HG03039 (cell line): ENCODE measurements around the gene KCNJ3.

ENCODE experiments used
- ATAC-seq: cut with Tn5 transposase; IDR thresholded peaks from one replicate; pipeline ENCODE4 v1.9.1; 2021; ENCODE audit warnings: mild to moderate bottlenecking, moderate library complexity; ENCODE audit not compliant: unreplicated experiment

KCNJ3 gene

DNA sequence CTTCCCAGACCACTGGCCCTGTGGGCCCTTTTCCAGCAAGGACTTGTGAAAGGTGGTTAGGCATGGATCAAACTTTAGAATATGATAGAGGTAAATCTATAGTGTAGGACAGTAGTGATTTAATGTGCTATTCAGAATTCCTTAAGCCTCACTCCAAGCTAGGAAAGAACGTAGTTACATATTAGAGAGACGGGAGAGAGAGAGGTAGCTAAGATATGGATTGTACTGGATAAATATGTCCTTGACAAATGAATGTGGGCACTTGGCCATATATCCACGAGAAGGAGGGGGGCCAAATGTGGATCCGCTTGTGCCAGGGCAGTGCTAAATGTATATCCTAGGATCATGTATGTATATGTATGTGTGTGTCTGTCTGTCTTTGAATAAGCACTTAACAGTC lies 6.5 kb downstream of the KCNJ3 start:
- ATAC-seq: no peak

DNA sequence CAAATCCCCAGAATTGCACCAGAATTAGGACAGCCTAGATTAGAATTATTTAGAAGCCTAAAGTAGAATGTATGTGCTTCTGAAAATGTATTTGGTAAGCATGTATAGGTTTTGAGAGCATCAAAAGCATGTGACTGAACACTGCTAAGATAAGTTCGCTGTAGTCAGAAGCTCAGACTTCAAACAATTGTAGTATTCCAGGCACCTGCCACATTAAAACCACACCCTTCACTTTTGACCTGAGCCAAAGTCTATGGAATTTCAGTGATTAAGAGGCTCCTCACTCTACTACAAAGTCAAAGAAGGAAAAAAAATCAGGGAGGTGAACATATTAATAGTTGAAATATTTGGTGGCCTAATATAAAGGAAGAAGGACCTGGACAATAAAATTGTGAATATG lies 8.2 kb downstream of the KCNJ3 start:
- ATAC-seq: no peak

DNA sequence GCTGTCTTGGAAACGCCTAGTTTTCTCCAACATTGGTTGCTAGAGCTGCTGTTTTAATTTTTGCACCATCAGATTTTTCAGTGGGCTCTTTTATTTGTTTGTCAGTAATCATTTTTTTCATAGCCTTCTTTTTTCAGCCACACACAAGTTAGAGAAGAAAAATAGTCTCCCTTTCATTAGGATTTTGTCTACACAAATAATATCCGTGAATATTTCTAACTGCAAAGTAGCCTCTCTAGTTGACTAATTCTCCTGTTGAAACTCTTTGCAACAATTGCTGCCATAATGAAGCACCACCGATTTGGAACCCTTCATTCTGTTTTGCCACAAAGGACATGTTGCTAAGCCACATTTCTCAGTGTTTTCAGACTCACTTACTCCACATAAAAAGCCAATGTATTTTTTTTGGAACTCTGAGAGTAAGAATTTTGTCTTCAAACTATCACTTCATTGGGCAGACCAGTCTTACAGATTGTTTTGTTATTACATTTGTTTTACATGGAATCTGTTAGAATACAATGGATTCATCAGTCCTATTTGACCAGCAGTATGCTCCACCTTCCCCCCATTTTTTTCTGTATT lies 9.6 kb downstream of the KCNJ3 start:
- no peak for ATAC-seq

DNA sequence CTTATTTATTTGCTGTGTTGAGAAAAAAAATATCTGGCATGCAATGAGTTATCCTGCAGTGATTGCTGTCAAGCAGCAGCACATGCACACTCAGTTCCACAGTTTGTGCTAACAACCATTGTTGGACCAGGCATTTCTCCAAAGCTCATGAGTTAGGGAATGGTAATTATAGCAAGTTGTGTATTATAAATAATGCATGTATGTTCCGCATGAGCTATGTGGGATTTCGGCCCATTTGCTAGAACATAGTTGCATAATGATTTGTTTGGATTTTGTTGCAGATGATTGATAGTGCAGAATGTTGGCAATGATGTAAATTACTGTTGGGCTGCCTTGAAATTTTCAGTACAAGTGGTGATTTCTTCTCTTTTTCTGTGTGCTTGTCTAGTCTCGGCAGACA lies 10.7 kb downstream of the KCNJ3 start:
- no peak for ATAC-seq

DNA sequence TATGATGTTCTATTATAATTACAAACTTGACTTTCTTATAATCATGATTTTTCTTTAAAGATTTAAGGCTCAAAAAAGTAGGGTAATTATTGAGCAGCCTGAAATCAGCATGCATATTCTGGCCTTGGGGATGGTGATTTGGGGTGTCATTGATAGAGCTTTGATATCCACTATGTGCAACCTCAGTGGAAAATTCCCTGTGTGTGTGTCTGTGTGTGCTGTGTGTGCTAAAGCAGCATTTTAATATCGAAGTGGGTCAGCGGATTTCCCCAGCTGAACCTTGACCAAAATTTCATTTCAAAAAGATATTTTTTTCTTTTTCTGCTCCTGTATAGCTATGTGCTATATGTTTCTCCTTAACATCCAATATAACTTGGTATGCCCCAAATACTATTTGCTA lies 11.6 kb downstream of the KCNJ3 start:
- ATAC-seq: no peak

DNA sequence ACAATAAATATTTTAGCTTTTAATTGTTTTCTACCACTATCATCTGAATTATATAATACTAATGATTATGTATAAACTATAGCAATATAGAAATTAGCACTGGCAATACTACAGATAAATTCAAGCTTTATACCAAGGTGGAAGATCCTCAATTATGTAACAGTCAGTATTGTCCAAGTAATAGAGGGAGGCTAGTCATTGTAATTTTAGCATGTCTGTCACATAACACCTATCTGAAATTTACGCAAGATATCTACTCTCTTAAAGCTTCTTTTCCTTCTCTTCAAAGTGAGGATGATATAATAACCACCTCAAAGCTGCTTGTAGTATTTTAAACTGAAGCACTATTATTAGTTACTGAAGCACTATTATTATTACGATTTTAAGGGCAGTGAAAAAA lies 12.2 kb downstream of the KCNJ3 start:
- no peak for ATAC-seq

DNA sequence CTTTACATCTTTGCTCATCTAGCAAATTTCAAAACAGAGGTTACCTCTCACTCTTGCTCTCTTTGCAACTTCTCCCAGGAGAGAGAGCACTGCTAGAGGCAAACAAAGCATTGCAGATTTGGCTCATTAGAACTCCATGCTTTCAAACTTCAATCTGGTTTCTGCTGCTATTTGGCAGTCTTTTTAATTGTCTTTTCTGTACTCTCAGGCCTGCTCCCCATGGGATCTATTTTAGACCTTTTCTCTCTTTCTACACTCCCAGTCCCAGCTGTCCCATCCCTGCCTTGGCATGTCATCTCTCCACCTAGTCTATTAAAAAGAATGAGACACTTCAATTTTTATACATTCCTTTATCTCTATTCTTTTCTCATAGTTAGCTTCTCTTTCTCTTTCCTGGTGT lies 15.2 kb downstream of the KCNJ3 start:
- ATAC-seq: no peak

DNA sequence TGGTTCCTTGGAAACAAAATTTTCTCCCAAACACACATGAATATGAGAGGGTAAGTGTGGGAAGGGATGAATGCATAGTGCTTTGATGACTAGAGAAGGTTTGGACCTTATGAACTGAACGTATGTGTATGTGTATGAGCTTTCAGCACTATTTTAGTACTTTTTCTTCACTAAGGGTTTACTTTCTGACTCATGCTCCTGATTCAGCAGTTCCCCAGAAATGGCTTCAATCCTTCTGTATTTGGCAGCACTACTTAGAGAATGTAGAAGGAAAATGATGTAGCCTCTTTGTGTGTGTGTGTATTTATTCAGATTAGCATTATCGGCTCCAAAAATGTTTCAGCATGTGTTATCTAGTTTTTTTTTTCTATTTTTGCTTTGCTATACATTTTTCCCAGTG lies 22.2 kb downstream of the KCNJ3 start:
- ATAC-seq: no peak

DNA sequence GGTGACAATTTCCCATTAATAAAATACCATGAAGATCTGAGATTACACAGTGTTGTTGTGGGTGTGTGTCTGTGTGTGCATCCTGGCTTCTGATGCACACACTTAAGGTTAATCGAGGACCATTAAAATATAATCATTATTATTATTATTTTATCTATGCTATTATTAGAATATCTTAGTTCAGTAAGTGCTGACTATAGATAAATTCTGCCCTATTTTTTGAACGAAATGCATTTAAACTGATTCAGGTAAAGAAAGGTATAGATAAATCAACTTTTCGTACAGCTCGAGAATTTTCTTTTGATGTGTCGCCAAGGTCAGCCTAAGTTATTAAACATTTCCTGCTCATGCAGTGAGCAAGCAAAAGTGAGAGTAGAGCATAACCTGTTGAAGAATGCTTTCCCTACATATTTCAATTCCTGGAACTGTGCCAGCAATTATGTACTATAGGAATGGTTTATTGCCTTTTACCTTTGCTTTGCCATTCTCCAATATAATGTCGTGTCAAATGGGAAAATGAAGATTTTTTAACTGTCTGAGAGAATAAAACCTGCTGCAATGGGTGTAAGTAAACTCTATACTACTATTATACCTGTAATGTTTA lies 25.8 kb downstream of the KCNJ3 start:
- no peak for ATAC-seq

DNA sequence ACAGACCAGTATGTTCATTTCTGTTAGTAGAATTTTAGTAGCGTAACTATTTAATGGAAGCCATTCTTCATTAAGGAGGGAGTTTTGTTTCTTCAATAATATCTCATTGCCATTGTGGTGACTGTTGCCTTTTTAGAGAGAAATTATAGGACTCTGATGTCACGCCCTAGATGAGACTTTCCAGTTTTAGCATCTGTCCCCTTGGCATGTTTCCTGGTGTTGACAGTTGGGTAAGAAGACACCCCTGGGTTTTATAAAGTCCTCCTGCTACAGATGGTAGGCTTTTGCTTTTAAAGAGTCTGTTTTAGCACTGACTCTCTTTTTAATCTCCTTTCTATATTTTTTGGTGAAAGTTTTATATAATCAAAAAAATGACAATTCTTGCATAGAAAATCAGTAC lies 41.9 kb downstream of the KCNJ3 start:
- ATAC-seq: no peak

DNA sequence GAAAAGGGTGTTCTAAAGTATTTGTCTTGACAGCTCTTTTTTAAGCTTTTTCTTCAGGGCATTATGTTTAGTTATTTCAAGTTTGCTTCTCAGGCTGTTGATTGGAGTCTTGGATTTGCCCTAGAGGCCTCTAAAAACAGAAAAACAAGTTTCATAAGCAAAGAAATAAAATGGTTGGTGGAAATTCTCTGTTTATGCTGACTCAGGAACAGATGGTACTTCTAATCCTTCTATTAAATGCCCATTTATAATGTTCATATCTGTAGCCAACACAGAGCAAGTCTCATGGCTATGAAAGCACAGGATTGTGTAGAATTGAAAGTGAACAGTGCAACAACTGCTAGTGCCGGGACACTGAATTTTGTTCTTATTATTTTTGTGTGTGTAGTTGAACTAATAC lies 60.4 kb downstream of the KCNJ3 start:
- ATAC-seq: no peak

DNA sequence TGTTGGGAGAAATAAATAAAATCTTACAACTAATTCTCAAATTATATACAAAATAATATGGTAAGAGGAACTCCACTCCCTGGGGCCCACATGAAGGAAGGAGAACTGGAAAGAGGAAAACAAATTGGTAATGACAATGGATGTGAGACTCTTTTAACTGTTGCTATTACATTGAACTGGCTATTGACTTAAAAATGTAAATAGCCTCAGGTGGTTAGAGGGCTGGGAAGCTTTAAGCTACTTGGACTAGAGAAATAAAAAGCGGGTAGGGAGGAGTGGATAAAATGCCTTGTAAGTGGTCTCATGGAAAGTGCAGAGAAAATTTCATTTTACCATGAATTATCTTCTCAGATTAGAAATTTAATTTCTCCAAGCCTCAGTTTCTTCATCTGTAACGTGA lies 64.1 kb downstream of the KCNJ3 start:
- no peak for ATAC-seq

DNA sequence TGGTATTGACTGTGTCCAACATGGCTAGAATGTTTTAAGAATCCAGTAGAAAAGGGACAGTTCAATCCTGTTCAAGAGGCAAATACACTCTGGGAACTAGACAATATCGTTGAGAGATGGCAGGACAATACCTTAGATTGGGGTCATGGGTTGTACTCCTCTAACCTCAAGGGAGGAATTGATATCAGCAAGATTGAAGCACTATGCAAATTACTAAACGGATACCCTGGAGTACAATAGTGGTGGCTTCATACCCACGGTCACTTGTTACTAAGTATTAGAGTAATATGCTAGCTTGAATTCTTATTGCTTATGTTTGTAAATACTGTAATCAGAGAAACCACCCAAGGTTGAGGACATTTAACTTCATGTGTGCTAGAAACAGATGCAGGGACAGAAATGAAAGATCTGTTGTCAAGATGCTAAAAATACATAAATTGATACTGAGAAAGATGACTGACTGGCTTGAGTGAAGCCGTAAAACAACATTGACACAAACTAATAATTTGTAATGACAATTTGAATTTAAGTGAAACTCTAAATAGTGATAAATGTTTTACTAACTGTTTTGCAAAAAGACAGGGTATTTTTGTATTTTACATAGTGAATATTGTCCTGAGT lies 73.3 kb downstream of the KCNJ3 start:
- no peak for ATAC-seq

DNA sequence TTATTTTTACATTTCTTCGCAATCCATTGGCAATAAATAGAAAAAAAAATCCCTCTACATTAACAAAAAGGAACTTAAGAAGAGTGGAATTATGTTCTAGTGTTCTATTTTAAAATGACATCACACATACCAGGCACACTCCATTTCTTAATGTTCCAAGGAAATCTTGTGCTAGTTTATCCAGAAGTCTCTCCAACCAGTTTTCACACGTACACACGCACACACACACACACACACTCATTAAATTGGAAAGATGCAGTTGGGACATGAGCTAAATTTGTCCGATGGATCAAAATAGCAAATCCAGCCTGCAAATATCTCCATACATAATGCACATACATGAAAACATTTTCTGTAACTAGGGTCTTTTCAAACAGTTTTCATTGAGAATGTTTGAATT lies 78.3 kb downstream of the KCNJ3 start:
- no peak for ATAC-seq

DNA sequence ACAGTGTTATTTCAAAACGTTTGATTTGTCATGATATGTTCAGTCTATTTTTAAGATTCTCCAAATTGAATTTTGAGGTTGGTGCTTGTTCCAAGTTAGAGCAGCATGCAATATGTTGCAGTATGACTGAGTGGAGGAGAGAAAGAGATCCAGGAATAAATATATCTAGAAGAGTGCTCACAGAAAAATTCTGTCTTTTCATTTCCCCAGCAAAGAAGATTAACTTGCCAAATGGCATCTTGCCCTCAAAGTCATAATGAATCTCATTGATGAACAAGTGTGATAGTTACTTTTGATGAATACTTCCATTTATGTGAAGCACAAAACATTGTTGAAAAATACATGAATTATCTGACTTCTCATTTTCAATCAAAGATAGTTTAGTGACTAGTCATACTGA lies 95.9 kb downstream of the KCNJ3 start:
- no peak for ATAC-seq

DNA sequence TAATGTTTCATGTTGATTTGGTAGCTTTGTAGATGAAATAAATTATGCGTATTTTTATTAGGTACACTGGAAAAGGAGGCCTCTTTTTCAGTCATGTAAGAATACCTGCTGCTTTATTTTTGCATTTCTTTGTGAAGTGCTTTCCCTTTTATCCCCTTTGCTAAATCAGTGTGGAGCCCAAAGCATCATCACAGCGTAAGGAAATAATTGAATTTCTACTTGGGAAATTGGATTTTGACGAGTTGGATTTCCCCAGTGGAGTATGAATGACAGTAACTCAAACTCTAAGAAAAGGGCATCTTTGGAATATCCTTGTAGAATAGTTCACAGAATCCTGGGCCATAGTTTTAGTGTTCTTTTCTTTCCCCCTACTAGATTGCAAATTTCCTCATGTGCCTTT lies 97.2 kb downstream of the KCNJ3 start:
- ATAC-seq: no peak

DNA sequence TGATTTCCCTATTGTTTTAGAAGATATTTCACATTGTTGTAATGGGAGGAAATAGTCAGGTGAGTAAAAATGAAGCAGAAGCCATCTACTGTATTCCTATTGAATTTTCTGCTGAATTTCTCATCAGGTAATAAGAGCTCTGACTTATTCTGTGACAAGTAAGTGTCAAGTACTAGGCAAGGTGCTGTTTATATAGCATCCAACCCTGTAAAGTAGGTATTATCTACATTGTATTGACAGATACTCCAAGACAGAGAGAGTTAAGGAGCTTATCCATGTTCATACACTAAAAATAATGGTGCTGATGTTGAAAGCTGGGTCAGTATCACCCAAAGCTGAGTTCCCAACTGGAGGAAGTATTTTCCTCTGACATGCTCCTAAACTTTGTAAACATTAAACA lies 106.0 kb downstream of the KCNJ3 start:
- no peak for ATAC-seq

DNA sequence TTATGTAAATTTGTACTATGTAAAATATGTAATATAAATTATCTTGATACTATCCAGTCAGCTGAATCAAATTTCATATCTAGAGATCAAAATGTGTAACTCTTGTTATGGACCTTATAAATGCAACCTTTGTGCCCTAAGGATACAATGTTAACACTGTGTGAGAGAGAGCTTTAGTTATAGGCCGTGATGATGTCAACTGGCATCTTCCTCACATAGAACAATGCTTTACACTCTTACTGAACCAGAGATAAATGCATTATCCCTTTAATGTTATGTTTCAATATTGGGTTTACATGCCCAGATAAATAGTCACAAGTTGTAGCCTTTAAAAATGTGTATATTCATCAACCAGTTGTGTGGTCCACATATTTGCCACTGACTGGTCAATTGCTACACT lies 115.1 kb downstream of the KCNJ3 start:
- ATAC-seq: no peak

DNA sequence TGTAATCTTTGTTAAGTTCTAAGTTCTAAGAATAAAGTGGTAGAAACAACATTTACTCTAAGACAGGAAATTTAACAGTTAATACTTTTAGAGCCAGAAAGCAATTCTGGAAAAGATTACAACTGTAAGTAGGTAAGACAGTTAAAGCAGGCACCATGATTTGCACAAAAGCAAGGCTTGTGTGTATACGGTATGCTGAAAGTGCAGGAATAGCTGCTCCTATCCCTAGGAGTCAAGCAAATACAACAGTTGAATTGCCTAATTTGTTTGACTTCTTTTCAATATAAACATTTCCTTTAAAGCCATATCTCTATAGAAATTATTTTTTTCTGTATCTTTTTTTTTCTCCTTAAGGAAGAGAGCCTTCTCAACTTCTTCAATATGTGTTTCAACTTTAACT lies 116.4 kb downstream of the KCNJ3 start:
- no peak for ATAC-seq

DNA sequence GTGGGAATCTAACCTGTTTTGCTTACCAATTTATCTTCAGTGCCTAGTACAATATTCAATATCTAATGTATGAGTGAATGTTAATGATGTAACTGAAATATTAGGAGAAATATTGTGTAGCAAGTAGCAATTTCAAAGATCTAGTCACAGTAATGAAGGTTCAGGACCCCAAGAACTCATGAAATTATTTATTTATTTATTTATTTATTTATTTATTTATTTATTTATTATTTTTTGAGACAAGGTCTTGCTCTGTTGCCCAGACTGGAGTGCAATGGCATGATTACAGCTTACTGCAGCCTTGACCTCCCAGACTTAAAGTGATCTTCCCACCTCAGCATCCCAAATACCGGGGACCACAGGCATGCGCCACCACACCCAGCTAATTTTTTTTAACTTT lies 126.9 kb downstream of the KCNJ3 start:
- ATAC-seq: no peak

DNA sequence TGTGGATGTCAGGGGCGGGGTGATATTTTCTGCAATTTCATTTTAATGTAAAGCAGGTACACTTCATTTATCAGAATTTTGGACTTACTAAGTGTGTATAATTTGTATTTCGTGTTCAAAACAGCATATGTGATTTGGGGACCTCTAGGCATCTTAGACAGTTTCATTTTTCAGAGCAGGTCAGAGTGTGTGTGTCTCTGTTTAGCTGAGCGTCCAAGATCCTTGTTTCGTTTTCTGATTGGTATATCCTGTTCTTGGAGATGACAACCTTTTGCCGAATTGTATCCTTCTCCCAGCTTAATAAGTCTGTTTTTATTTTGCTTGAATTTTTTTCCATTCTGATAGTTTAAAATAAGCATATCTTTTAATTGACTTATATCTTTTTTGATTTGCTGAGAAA lies 128.3 kb downstream of the KCNJ3 start:
- ATAC-seq: no peak

DNA sequence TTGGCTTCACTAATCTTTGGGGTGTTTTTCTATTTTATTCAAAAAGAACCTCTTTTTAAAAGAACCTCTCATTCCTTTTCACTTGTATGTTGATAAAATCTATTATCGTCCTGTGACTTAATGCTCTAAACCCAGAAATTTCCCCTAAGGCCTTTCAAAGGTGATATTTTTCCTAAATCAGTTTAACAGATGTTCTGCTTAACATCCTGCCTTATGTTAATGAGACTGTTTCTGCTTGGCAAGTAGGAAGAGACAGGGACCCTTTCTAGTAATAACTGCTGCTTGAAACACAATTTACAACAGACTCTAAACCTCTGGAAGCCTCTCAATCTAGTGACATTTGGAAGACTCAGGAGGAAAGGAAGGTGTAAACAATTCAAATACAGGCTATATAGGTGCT lies 128.8 kb downstream of the KCNJ3 start:
- no peak for ATAC-seq

DNA sequence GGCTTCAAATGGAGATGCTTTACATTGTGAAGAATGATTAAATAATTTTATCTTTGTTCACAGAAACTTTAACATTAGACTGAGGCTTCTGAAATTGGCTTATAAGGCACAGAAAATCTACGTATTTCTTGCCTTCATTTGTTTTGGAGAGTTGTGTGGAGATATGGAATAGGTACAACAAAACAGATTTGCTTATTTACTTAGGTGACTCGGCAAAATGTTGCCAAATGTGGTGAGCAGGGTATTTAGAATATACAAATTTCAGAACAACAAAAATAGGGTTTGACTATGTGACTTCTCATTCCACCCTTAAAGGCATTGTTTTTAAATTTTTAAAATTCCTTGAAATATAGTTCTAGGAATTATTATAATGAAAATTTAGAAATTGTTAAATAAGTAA lies 134.2 kb downstream of the KCNJ3 start:
- no peak for ATAC-seq
